Upper lobe of left lung (tissue), 6 donors: ENCODE results near the gene STC2. TPM values are rescaled to one million over a fixed set of nuclear protein-coding genes. Genes with fewer than 3 reads are reported as not detected.

Experiments used
- ATAC-seq, 2 donors: fragments of 200-7000 bp; cut with Tn5 transposase; one replicate each; pipeline ENCODE4 v1.9.1; 2022; ENCODE audit warnings: mild to moderate bottlenecking in 2 of 2, moderate library complexity in 2 of 2; ENCODE audit not compliant: low FRiP score in 2 of 2
- DNase-seq, 2 donors: peaks; one replicate each; pipeline ENCODE4 v3.0.0-alpha.2; 2019 to 2020
- H3K27ac ChIP-seq, 4 donors: fragments of 200-600 bp; sonication (generic); one replicate each; pipeline ENCODE4 v1.5.1; 2016 to 2019
- H3K27me3 ChIP-seq, 4 donors: fragments of 200-600 bp; sonication (generic); one replicate each; pipeline ENCODE4 v1.5.1; 2017 to 2019
- H3K36me3 ChIP-seq, 4 donors: fragments of 200-600 bp; sonication (generic); one replicate each; pipeline ENCODE4 v1.5.1; 2016 to 2019
- H3K4me1 ChIP-seq, 4 donors: fragments of 200-600 bp; sonication (generic); one replicate each; pipeline ENCODE4 v1.5.1; 2018 to 2019
- H3K4me3 ChIP-seq, 4 donors: fragments of 200-600 bp; sonication (generic); one replicate each; pipeline ENCODE4 v1.5.1; 2017 to 2019; ENCODE audit warnings: mild to moderate bottlenecking in 2 of 4, moderate library complexity in 1 of 4
- H3K9me3 ChIP-seq, 4 donors: fragments of 200-600 bp; sonication (generic); one replicate each; pipeline ENCODE4 v1.5.1; 2018 to 2019
- EP300 ChIP-seq, 4 donors: sonication (generic); formaldehyde crosslinking; IDR thresholded peaks; one replicate each; pipeline ENCODE4 v1.5.1; 2017; ENCODE audit warnings: antibody characterized with exemption in 4 of 4, control low read depth in 2 of 4
- POLR2A ChIP-seq, 4 donors: fragments of 450-650 bp; IDR thresholded peaks; one replicate each; pipeline ENCODE4 v1.5.1; 2016 to 2017; ENCODE audit warnings: antibody characterized with exemption in 4 of 4, mild to moderate bottlenecking in 2 of 4
- POLR2AphosphoS5 ChIP-seq, 2 donors: sonication (generic); formaldehyde crosslinking; IDR thresholded peaks; one replicate each; pipeline ENCODE4 v1.5.1; 2017; ENCODE audit warnings: antibody characterized with exemption in 2 of 2
- WGBS, 2 donors: methylation state at CpG; one replicate each; pipeline ENCODE4 v1.1.5; 2017 to 2018; 5-methylcytosine and 5-hydroxymethylcytosine counted together
- total RNA-seq, 6 donors: library from RNA; depleted of rRNA in 4 of 6; stranded (reverse); fragments of >200 nt in 4 of 6; gene quantifications; one replicate each; pipeline versions ENCODE4 v1.1.0 to v1.2.1, GENCODE V29; 2016 to 2021
- TF ChIP-seq, protein P1 (sequence below), 6 experiments: fragments of 450-650 bp in 4 of 6; fragments of 200-600 bp in 2 of 6; sonication (generic) in 2 of 6; IDR thresholded peaks; one replicate each; pipeline ENCODE4 v1.5.1; 2016 to 2019; ENCODE audit warnings: antibody characterized with exemption in 6 of 6
- donor health status: DM: no; HTN: no; CAD: no; lungs with moderate emphysema.
- donor health status: DM: no; HTN: yes; CAD: no; lungs with severe emphysema.

The STC2 gene
- total RNA-seq, 6 donors from 2014 or later = 1.0 to 11.4 (median 6.2) TPM

DNA sequence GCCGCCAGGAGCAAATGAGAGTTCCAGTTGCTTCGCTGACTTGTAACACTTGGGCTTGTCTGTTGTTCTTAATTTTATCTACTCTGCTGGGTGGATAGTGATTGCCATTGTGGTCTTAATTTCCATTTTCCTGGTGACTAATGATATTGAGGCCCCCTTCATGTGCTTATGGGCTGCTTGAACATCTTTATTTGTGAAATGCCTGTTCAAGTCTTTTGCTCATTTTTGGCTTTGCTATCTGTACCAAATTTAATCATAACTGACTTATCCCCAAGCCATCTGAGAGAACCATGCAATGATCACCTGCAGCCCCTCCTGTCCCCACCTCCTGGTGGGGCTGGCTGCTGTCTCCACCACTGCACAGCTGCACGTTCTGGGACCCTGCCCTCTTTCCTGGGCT is 20.5 kb downstream of the STC2 start:
- no peaks in the 10 kb centered on the region for H3K36me3 ChIP-seq
- DNase-seq = no peak
- WGBS, 2 donors = 87 to 92% methylated on average over 3 of the region's 3 CpGs
- no peaks in the 10 kb centered on the region for H3K27me3 ChIP-seq
- no peak for ATAC-seq
- H3K9me3 ChIP-seq = peaks cover 0 to 6% (median 6%) of the 10 kb centered on the region in 4 donors
- H3K4me1 ChIP-seq = peaks cover 0 to 4% (median 0%) of the 10 kb centered on the region in 4 donors
- H3K4me3 ChIP-seq = no peak overlapping the region
- H3K27ac ChIP-seq = no peak overlapping the region
- no peak for TF ChIP-seq POLR2AphosphoS5 (IDR thresholded peaks at IDR 0.05)

GRCh38 chr5:173306695-173307094 is 21.5 kb downstream of the STC2 start:
- no peak for ATAC-seq
- Histone ChIP-seq H3K27me3 (no peaks in the 10 kb centered on the region), H3K27ac (no peak overlapping the region), H3K36me3 (no peaks in the 10 kb centered on the region), H3K4me1 (peaks cover 0 to 8% (median 6%) of the 10 kb centered on the region in 4 donors), H3K9me3 (peaks cover 0 to 6% (median 6%) of the 10 kb centered on the region in 4 donors), H3K4me3 (no peak overlapping the region)
- no peak for DNase-seq
- WGBS, 2 donors = 82 to 88% methylated on average over 3 of the region's 3 CpGs
- TF ChIP-seq POLR2A (IDR thresholded peaks at IDR 0.05) (no peak), POLR2AphosphoS5 (IDR thresholded peaks at IDR 0.05) (no peak), EP300 (IDR thresholded peaks at IDR 0.05) (no peak)
- TF ChIP-seq, protein P1, sequence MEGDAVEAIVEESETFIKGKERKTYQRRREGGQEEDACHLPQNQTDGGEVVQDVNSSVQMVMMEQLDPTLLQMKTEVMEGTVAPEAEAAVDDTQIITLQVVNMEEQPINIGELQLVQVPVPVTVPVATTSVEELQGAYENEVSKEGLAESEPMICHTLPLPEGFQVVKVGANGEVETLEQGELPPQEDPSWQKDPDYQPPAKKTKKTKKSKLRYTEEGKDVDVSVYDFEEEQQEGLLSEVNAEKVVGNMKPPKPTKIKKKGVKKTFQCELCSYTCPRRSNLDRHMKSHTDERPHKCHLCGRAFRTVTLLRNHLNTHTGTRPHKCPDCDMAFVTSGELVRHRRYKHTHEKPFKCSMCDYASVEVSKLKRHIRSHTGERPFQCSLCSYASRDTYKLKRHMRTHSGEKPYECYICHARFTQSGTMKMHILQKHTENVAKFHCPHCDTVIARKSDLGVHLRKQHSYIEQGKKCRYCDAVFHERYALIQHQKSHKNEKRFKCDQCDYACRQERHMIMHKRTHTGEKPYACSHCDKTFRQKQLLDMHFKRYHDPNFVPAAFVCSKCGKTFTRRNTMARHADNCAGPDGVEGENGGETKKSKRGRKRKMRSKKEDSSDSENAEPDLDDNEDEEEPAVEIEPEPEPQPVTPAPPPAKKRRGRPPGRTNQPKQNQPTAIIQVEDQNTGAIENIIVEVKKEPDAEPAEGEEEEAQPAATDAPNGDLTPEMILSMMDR (IDR thresholded peaks at IDR 0.05) = no peak

DNA sequence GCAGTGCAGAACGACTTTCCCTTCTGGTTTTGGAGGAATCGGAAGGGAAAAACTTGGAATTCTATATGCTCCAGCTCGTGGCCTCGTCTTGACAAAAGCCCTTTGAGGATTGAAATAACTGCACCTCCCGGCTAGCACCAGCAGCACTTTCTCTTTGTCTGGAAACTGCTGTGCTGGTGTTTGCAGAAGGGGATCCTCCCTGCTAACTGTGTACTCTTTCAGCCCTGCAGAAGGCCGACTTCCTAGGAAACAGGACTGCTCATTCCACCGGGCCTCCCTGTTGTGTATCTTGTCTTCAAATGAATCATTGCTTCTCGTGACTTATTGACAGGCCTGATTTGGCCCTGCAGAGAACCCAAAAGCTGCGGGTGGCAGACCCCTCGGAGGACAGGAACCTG is 23.6 kb downstream of the STC2 start:
- no peak for ATAC-seq
- Histone ChIP-seq H3K27me3 (no peaks in the 10 kb centered on the region), H3K27ac (no peak overlapping the region), H3K4me1 (peaks cover 0 to 9% (median 5%) of the 10 kb centered on the region in 4 donors), H3K4me3 (no peak overlapping the region), H3K36me3 (no peaks in the 10 kb centered on the region), H3K9me3 (peaks cover 0 to 6% (median 6%) of the 10 kb centered on the region in 4 donors)
- DNase-seq = no peak
- 77 to 84% methylated on average over 10 of the region's 10 CpGs for WGBS, 2 donors
- no peak for TF ChIP-seq POLR2AphosphoS5 (IDR thresholded peaks at IDR 0.05)
- TF ChIP-seq POLR2A (IDR thresholded peaks at IDR 0.05) = no peak
- TF ChIP-seq, protein P1 (IDR thresholded peaks at IDR 0.05) = no peak
- TF ChIP-seq EP300 (IDR thresholded peaks at IDR 0.05) = no peak

DNA sequence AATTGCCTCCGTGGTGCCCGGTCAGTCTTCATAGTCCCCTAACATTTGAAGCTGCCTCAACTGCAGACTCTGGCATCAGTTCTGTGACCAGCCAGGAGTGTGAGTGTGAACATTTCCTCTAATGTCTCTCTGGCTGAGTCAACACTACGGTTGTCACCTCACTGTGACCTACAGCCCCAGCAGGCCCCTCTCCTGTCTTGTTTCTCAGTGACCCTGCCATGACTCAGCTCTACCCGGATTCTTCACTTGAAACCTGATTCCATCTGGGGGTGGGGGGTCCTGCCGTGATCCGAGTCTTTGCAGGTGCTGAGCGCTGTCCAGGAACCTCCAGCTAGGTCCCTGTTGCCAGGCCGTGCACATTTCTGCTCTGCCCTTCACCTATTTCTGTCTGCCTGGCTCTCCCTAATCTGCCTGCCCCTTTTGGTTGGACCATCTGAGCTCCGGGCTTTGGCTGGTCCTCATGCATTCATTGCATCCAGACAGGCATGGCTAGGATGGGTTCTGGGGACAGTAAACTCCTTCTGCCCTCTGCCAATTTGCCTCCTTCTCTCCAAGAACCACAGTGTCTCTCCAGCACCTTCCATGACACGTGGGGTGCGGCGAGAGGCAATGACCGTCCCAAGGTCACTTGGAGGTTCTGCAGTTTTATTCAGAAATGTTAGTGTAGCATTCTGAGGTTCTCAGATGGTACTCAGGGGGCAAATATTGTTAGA is 24.2 kb downstream of the STC2 start:
- Histone ChIP-seq H3K4me1 (peaks cover 0 to 9% (median 5%) of the 10 kb centered on the region in 4 donors), H3K27me3 (no peaks in the 10 kb centered on the region), H3K9me3 (peaks cover 0 to 6% (median 6%) of the 10 kb centered on the region in 4 donors), H3K27ac (no peak overlapping the region), H3K4me3 (no peak overlapping the region), H3K36me3 (no peaks in the 10 kb centered on the region)
- TF ChIP-seq, protein P1 (IDR thresholded peaks at IDR 0.05) = no peak
- no peak for TF ChIP-seq EP300 (IDR thresholded peaks at IDR 0.05)
- TF ChIP-seq POLR2AphosphoS5 (IDR thresholded peaks at IDR 0.05) = no peak
- no peak for ATAC-seq
- DNase-seq = no peak
- 73 to 75% methylated on average over 13 of the region's 13 CpGs for WGBS, 2 donors

- H3K27me3 ChIP-seq = no peaks in the 10 kb centered on the region
- peaks cover 0 to 9% (median 5%) of the 10 kb centered on the region in 4 donors for H3K4me1 ChIP-seq
- no peaks in the 10 kb centered on the region for H3K36me3 ChIP-seq
- peaks cover 0 to 4% (median 2%) of the 10 kb centered on the region in 4 donors for H3K9me3 ChIP-seq
- no peak overlapping the region for H3K27ac ChIP-seq
- ATAC-seq (peak in 1 of 2 donors; percentile 44), DNase-seq (no peak)
- no peak for TF ChIP-seq POLR2AphosphoS5 (IDR thresholded peaks at IDR 0.05)
- no peak for TF ChIP-seq POLR2A (IDR thresholded peaks at IDR 0.05)
- TF ChIP-seq, protein P1 (IDR thresholded peaks at IDR 0.05) = no peak
- TF ChIP-seq EP300 (IDR thresholded peaks at IDR 0.05) = no peak
- 70 to 75% methylated on average over 6 of the region's 6 CpGs for WGBS, 2 donors
- H3K4me3 ChIP-seq = no peak overlapping the region
Measured at GRCh38 chr5:173302546-173303155, 25.6 kb downstream of the STC2 start.
